NCI-H226 (cell line): ENCODE results near the gene LAIR2.
"Not testable (repeated sequence)": the region's sequence is repeated elsewhere in the genome, so short reads cannot be mapped to it uniquely, and the experiment has no call there.

Experiments
- DNase-seq: peaks from one replicate; pipeline ENCODE4 v3.0.0-alpha.2; 2015

LAIR2 gene

GRCh38 chr19:54495284-54495683 is 7.3 kb upstream of the LAIR2 start:
- DNase-seq: not testable (repeated sequence)

- not testable (repeated sequence) for DNase-seq
Observed at GRCh38 chr19:54497747-54498450, 4.7 kb upstream of the LAIR2 start.

- DNase-seq: not testable (repeated sequence)
Observed at GRCh38 chr19:54498451-54498772, 4.2 kb upstream of the LAIR2 start.

- DNase-seq: not testable (repeated sequence)
Observed at GRCh38 chr19:54505542-54505941, 2.9 kb downstream of the LAIR2 start.

GRCh38 chr19:54506079-54506478 is 3.4 kb downstream of the LAIR2 start:
- DNase-seq: no peak

GRCh38 chr19:54507038-54507717 is 4.5 kb downstream of the LAIR2 start:
- DNase-seq: not testable (repeated sequence)

- DNase-seq: no peak
Observed at GRCh38 chr19:54507824-54508223, 5.2 kb downstream of the LAIR2 start.

- not testable (repeated sequence) for DNase-seq
Observed at GRCh38 chr19:54508487-54508886, 5.9 kb downstream of the LAIR2 start.

GRCh38 chr19:54509200-54509940 is 6.7 kb downstream of the LAIR2 start:
- not testable (repeated sequence) for DNase-seq

GRCh38 chr19:54515156-54515555 is 12.5 kb downstream of the LAIR2 start:
- DNase-seq: no peak

GRCh38 chr19:54517483-54517882 is 14.9 kb downstream of the LAIR2 start:
- peak; percentile 78 for DNase-seq

- peak; percentile 63 for DNase-seq
Observed at GRCh38 chr19:54518844-54519243, 16.2 kb downstream of the LAIR2 start.

GRCh38 chr19:54521022-54521859 is 18.6 kb downstream of the LAIR2 start:
- DNase-seq: no peak

GRCh38 chr19:54521860-54522513 is 19.4 kb downstream of the LAIR2 start:
- DNase-seq: no peak

- DNase-seq: peak; percentile 50
Observed at GRCh38 chr19:54523403-54523802, 20.8 kb downstream of the LAIR2 start.

GRCh38 chr19:54525636-54526035 is 23.0 kb downstream of the LAIR2 start:
- no peak for DNase-seq

- no peak for DNase-seq
Observed at GRCh38 chr19:54526972-54527371, 24.3 kb downstream of the LAIR2 start.

- no peak for DNase-seq
Observed at GRCh38 chr19:54530866-54531265, 28.2 kb downstream of the LAIR2 start.

GRCh38 chr19:54532528-54532927 is 29.9 kb downstream of the LAIR2 start:
- no peak for DNase-seq

- DNase-seq: no peak
Observed at GRCh38 chr19:54533476-54533875, 30.8 kb downstream of the LAIR2 start.

- DNase-seq: no peak
Observed at GRCh38 chr19:54534156-54534555, 31.5 kb downstream of the LAIR2 start.

GRCh38 chr19:54535601-54536000 is 33.0 kb downstream of the LAIR2 start:
- DNase-seq: no peak
